H9 (cell line): ENCODE measurements around the gene NPAS3. TPM values are rescaled to one million over a fixed set of nuclear protein-coding genes. Genes with fewer than 3 reads are reported as not detected.

Experiments
- DNase-seq: peaks from one replicate; pipeline ENCODE4 v3.0.0-alpha.2; 2017
- H2AFZ ChIP-seq: one replicate; pipeline ENCODE4 v1.6.1; 2013; ENCODE audit warnings: mild to moderate bottlenecking, low read length, control low read depth, moderate library complexity
- H2AK5ac ChIP-seq: 2 replicates; pipeline ENCODE4 v1.6.1; 2013; ENCODE audit warnings: low read length, control low read depth, mixed read lengths; ENCODE audit not compliant: insufficient read length
- H2BK120ac ChIP-seq: one replicate; pipeline ENCODE4 v1.6.1; 2013; ENCODE audit warnings: low read depth, mild to moderate bottlenecking, low read length, control low read depth, inconsistent platforms; ENCODE audit not compliant: poor library complexity, severe bottlenecking
- H2BK12ac ChIP-seq: 2 replicates; pipeline ENCODE4 v1.6.1; 2013; ENCODE audit warnings: low read length, control low read depth, mixed read lengths, low read depth; ENCODE audit not compliant: insufficient read length
- H2BK15ac ChIP-seq: 2 replicates; pipeline ENCODE4 v1.6.1; 2013; ENCODE audit warnings: low read depth, low read length, control low read depth
- H2BK20ac ChIP-seq: one replicate; pipeline ENCODE4 v1.6.1; 2013; ENCODE audit warnings: low read depth, mild to moderate bottlenecking, low read length, control low read depth, inconsistent platforms; ENCODE audit not compliant: poor library complexity, severe bottlenecking
- H2BK5ac ChIP-seq: 2 replicates; pipeline ENCODE4 v1.6.1; 2013; ENCODE audit warnings: low read length, control low read depth, mixed read lengths; ENCODE audit not compliant: insufficient read length
- H3K14ac ChIP-seq: 2 replicates; pipeline ENCODE4 v1.6.1; 2013; ENCODE audit warnings: low read length, control low read depth; ENCODE audit not compliant: insufficient read depth
- H3K18ac ChIP-seq: 2 replicates; pipeline ENCODE4 v1.6.1; 2013; ENCODE audit warnings: low read depth, mild to moderate bottlenecking, mixed read lengths, low read length, control low read depth; ENCODE audit not compliant: insufficient read length
- H3K23ac ChIP-seq: 2 replicates; pipeline ENCODE4 v1.6.1; 2013; ENCODE audit warnings: low read length, control low read depth, mixed read lengths, low read depth; ENCODE audit not compliant: insufficient read length
- H3K23me2 ChIP-seq: 2 replicates; pipeline ENCODE4 v1.6.1; 2013; ENCODE audit warnings: low read depth, mild to moderate bottlenecking, mixed read lengths, low read length, control low read depth; ENCODE audit not compliant: insufficient read length, poor library complexity, severe bottlenecking
- H3K27ac ChIP-seq: 2 replicates; pipeline ENCODE4 v1.5.1; 2013; ENCODE audit warnings: low read length, control low read depth, mixed read lengths, low read depth; ENCODE audit not compliant: insufficient read length
- H3K27me3 ChIP-seq: 2 replicates; pipeline ENCODE4 v1.6.1; 2013; ENCODE audit warnings: low read length, control low read depth, inconsistent platforms; ENCODE audit not compliant: insufficient read depth
- H3K4ac ChIP-seq: 2 replicates; pipeline ENCODE4 v1.6.1; 2013; ENCODE audit warnings: low read depth, mild to moderate bottlenecking, control low read depth, inconsistent platforms, low read length, moderate library complexity
- H3K4me1 ChIP-seq: 2 replicates; pipeline ENCODE4 v1.6.1; 2013; ENCODE audit warnings: low read length, control low read depth, inconsistent platforms; ENCODE audit not compliant: insufficient read depth
- H3K4me2 ChIP-seq: 2 replicates; pipeline ENCODE4 v1.6.1; 2013; ENCODE audit warnings: low read length, control low read depth, mixed read lengths; ENCODE audit not compliant: insufficient read length, insufficient read depth
- H3K56ac ChIP-seq: 2 replicates; pipeline ENCODE4 v1.6.1; 2013; ENCODE audit warnings: low read depth, mild to moderate bottlenecking, mixed read lengths, low read length, control low read depth; ENCODE audit not compliant: insufficient read length
- H3K79me1 ChIP-seq: 2 replicates; pipeline ENCODE4 v1.6.1; 2013; ENCODE audit warnings: low read depth, mild to moderate bottlenecking, moderate library complexity, low read length, control low read depth, inconsistent platforms; ENCODE audit not compliant: insufficient read depth, poor library complexity, severe bottlenecking
- H3K79me2 ChIP-seq: 2 replicates; pipeline ENCODE4 v1.6.1; 2013; ENCODE audit warnings: low read length, control low read depth, inconsistent platforms; ENCODE audit not compliant: insufficient read depth
- H3K9ac ChIP-seq: 2 replicates; pipeline ENCODE4 v1.6.1; 2013; ENCODE audit warnings: low read length, control low read depth, mixed read lengths; ENCODE audit not compliant: insufficient read length; ENCODE audit errors: extremely low read depth
- H3K9me3 ChIP-seq: one replicate; pipeline ENCODE4 v1.6.1; 2013; ENCODE audit warnings: low read depth, low read length, inconsistent platforms; ENCODE audit not compliant: control insufficient read depth
- H3T11ph ChIP-seq: one replicate; pipeline ENCODE4 v1.6.1; 2013; ENCODE audit warnings: mild to moderate bottlenecking, low read length, control low read depth, inconsistent platforms
- H4K20me1 ChIP-seq: one replicate; pipeline ENCODE4 v1.6.1; 2013; ENCODE audit not compliant: control insufficient read depth, insufficient read length, insufficient read depth
- H4K5ac ChIP-seq: 2 replicates; pipeline ENCODE4 v1.6.1; 2013; ENCODE audit warnings: low read depth, mild to moderate bottlenecking, mixed read lengths, low read length, control low read depth; ENCODE audit not compliant: insufficient read length
- H4K8ac ChIP-seq: replicated peaks from 2 replicates; pipeline ENCODE4 v1.6.1; 2013; ENCODE audit warnings: low read length, control low read depth, mixed read lengths, low read depth; ENCODE audit not compliant: insufficient read length
- H4K91ac ChIP-seq: 2 replicates; pipeline ENCODE4 v1.6.1; 2013; ENCODE audit warnings: low read depth, mild to moderate bottlenecking, moderate library complexity, mixed read lengths, low read length, control low read depth; ENCODE audit not compliant: insufficient read length
- H3K27ac Mint-ChIP-seq, 3 experiments: 2 replicates in 2 of 3; 3 replicates in 1 of 3; pipeline ENCODE4 v1.8.0; 2020 to 2021; ENCODE audit warnings: mixed read lengths in 3 of 3, mild to moderate bottlenecking in 1 of 3, moderate library complexity in 1 of 3
- H3K27me3 Mint-ChIP-seq: 2 replicates; pipeline ENCODE4 v1.8.0; 2021; ENCODE audit warnings: low read depth, mild to moderate bottlenecking, moderate library complexity, mixed read lengths
- H3K36me3 Mint-ChIP-seq, 3 experiments: 2 replicates in 2 of 3; 3 replicates in 1 of 3; pipeline ENCODE4 v1.8.0; 2020 to 2021; ENCODE audit warnings: low read depth in 3 of 3, mixed read lengths in 3 of 3; ENCODE audit not compliant: insufficient read depth in 1 of 3
- H3K4me1 Mint-ChIP-seq, 2 experiments: 2 replicates each; pipeline ENCODE4 v1.8.0; 2020; ENCODE audit warnings: mixed read lengths in 2 of 2
- H3K4me3 Mint-ChIP-seq, 2 experiments: 2 replicates in 1 of 2; 3 replicates in 1 of 2; pipeline ENCODE4 v1.8.0; 2020 to 2021; ENCODE audit warnings: mild to moderate bottlenecking in 2 of 2, mixed read lengths in 2 of 2, moderate library complexity in 1 of 2
- H3K9me3 Mint-ChIP-seq, 2 experiments: 2 replicates in 1 of 2; 3 replicates in 1 of 2; pipeline ENCODE4 v1.8.0; 2020; ENCODE audit warnings: mild to moderate bottlenecking in 2 of 2, mixed read lengths in 2 of 2, moderate library complexity in 1 of 2
- WGBS: extraction: QIAGEN DNeasy Blood & Tissue Kit; methylation state at CpG from one replicate; pipeline ENCODE4 v1.1.7; 2013; ENCODE audit warnings: missing lambda C conversion rate, low lambda C conversion rate, mixed read lengths; ENCODE audit not compliant: insufficient read length; ENCODE audit errors: extremely low coverage; 5-methylcytosine and 5-hydroxymethylcytosine counted together
- total RNA-seq: library from RNA; stranded (reverse); gene quantifications from 2 replicates; pipeline ENCODE4 v1.2.1, GENCODE V29; 2021
- TF ChIP-seq, protein P1 (sequence below): fragments of 200-600 bp; sonication (generic); conservative IDR thresholded peaks from 3 replicates; pipeline ENCODE4 v1.8.0; 2021; ENCODE audit warnings: antibody characterized with exemption, mild to moderate bottlenecking

The NPAS3 gene
- total RNA-seq, 1 experiment from 2014 or later = 0.17 TPM

DNA sequence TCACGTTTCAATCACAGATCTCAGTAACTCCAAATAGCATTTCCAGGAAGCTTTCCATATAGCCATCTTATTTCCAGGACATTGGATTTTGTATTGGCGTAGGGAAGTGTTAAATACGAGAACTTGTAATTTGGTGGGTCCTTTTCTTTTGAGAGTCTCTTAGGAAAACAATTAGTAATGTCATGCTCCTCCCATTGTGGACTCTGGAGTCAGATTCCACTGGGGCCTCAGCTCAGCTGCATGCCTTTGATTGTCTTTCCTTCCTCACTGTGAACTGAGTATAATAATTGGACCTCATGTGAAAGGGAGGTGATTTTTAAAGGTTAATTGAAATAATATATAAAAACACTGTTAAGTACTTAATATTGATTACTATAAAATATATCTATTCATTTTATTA, 462.6 kb downstream of the NPAS3 start:
- Histone ChIP-seq H4K5ac (no peak overlapping the region), H3K4me1 (no peaks in the 10 kb centered on the region), H3K14ac (no peak overlapping the region), H3K9me3 (peaks cover 26% of the 10 kb centered on the region), H3K4me2 (no peak overlapping the region), H4K20me1 (no peaks in the 10 kb centered on the region), H3K4ac (no peak overlapping the region), H3K18ac (no peak overlapping the region), H2BK120ac (no peak overlapping the region), H3K27ac (no peak overlapping the region), H2AFZ (no peak overlapping the region), H3K23ac (no peak overlapping the region), H3K9ac (no peak overlapping the region), H3K56ac (no peak overlapping the region), H3K27me3 (no peaks in the 10 kb centered on the region), H3K23me2 (no peaks in the 10 kb centered on the region), H2BK15ac (no peak overlapping the region), H2BK5ac (no peak overlapping the region), H4K91ac (no peak overlapping the region), H2BK20ac (no peak overlapping the region), H4K8ac (no peak overlapping the region), H3K79me2 (no peaks in the 10 kb centered on the region), H2BK12ac (no peak overlapping the region), H3K79me1 (no peaks in the 10 kb centered on the region), H2AK5ac (no peak overlapping the region), H3T11ph (no peak overlapping the region)
- TF ChIP-seq, protein P1, sequence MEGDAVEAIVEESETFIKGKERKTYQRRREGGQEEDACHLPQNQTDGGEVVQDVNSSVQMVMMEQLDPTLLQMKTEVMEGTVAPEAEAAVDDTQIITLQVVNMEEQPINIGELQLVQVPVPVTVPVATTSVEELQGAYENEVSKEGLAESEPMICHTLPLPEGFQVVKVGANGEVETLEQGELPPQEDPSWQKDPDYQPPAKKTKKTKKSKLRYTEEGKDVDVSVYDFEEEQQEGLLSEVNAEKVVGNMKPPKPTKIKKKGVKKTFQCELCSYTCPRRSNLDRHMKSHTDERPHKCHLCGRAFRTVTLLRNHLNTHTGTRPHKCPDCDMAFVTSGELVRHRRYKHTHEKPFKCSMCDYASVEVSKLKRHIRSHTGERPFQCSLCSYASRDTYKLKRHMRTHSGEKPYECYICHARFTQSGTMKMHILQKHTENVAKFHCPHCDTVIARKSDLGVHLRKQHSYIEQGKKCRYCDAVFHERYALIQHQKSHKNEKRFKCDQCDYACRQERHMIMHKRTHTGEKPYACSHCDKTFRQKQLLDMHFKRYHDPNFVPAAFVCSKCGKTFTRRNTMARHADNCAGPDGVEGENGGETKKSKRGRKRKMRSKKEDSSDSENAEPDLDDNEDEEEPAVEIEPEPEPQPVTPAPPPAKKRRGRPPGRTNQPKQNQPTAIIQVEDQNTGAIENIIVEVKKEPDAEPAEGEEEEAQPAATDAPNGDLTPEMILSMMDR = no peak
- Mint-ChIP-seq H3K4me3 (no peak overlapping the region), H3K27me3 (no peaks in the 10 kb centered on the region), H3K27ac (no peak overlapping the region), H3K36me3 (peaks cover 18 to 28% (median 19%) of the 10 kb centered on the region in 3 experiments), H3K9me3 (peaks cover 33 to 43% of the 10 kb centered on the region in 2 experiments), H3K4me1 (no peaks in the 10 kb centered on the region)
- DNase-seq = no peak
- no CpG with 5 or more reads among the region's 3 CpGs for WGBS
